ENCODE results near the gene KANTR.
"Not testable (repeated sequence)": the region's sequence is repeated elsewhere in the genome, so short reads cannot be mapped to it uniquely, and the experiment has no call there.

Gene KANTR

GRCh38 chrX:53133400-53133799 is 39.5 kb downstream of the KANTR start:
- DNase-seq = no peak

DNA sequence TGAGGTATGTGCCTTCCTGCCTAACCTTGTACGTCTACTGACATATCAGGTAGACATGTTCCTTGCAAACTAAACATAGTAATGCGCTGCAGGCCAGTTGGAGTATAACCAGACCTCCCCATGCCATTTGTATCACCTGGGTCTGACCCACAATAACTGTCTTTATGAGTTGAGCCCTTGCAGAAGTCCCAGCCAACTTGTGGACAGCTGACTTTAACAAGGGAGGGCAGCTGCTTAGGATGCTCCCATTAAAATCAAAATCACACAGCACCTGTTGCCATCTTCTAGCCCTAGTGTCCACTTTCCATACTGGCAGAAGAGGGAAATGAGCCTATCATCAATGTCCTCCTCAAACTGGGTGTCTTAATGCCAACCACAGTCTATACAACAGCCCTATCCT is 41.6 kb downstream of the KANTR start:
- DNase-seq = no peak

DNA sequence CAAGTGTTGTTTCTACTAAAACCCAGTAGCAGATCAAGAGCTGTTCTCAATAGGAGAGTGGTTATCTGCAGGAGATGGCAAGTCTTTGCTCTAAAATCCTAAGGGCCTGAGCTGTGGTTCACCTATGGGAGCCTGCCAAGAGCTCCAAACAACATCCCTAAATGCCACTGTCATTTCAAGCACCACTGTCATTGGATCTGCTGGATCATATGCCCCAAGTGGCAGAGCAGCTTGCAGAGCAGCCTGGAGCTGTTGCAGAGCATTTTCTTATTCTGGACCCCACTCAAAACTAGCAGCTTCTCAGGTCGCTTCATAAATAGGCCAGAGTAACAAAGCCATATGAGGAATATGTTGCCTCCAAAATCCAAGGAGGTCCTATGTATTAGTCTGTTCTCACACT is 59.6 kb downstream of the KANTR start:
- no peak for DNase-seq

GRCh38 chrX:53155512-53156206 is 61.7 kb downstream of the KANTR start:
- DNase-seq = no peak

- no peak for DNase-seq
These were observed 62.3 kb downstream of the KANTR start for GRCh38 chrX:53156207-53156596.

GRCh38 chrX:53159184-53159583 is 65.2 kb downstream of the KANTR start:
- no peak for DNase-seq

DNA sequence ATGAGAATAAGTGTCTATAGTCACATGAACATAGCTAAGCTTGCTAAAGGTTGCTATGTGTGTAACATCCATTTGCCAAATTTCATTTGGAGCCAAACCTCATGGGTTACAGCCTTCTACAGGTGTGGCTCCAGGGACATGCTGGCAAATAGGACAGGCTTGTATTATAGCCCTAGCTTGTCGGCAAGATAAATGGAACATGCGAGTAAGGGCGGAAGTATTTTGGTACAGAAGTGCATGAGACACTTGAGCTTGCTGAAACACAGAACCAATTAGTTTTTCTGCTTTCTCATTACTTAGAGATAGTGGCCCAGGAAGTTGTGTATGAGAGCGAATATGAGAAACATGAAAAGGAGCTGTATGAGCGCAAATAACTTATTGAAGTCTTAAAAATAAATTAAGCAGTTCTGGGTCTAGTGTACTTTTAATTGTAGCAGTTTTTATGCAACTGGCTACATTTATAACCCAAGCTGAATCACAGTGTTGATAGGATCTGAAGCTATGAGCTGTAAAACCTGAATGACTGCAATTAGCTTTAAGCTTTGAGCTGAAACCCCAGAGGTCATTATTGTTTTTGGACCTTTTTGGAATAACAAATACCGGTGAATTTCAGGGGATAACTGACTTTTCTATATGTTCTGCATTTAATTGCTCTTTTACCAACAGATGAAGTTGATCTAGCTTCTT is 66.5 kb downstream of the KANTR start:
- no peak for DNase-seq

- no peak for DNase-seq
These were observed 69.5 kb downstream of the KANTR start for GRCh38 chrX:53163436-53163835.

DNA sequence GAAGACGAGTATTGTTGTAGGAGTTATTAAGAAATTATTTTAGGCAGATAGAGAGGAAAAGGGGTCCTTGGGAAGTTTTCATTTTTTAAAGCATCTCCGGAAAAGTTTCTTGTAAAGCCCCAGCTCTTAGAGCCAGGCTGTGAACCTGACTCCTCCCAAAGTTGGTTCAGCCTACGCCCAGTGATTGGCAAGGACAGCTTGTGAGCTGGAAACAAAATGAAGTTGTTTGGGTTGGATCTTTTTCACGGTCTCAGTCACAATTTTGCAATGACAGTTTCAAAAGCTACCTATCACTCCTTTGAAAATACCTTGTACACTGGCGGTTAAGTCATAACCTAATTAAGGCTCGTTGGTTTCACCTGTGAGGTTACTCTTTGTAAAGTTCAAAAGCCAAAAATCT is 70.6 kb downstream of the KANTR start:
- not testable (repeated sequence) for DNase-seq

- no peak for DNase-seq
These were observed 72.2 kb downstream of the KANTR start for GRCh38 chrX:53166103-53166502.

- no peak for DNase-seq
These were observed 77.4 kb downstream of the KANTR start for GRCh38 chrX:53171356-53171755.
